Activated T-helper 1 cell treated with Interleukin-2 at 50 U/mL for 16 hours (primary cell): ENCODE measurements around the gene NBDY.
"Not testable (repeated sequence)": the region's sequence is repeated elsewhere in the genome, so short reads cannot be mapped to it uniquely, and the experiment has no call there.

Experiments used
- DNase-seq: peaks from one replicate; pipeline ENCODE4 v3.0.0-alpha.2; 2020; ENCODE audit warnings: low read depth

NBDY gene

GRCh38 chrX:56764975-56765791, 36.1 kb downstream of the NBDY start:
- no peak for DNase-seq

- no peak for DNase-seq
Measured at GRCh38 chrX:56765811-56766553, 36.9 kb downstream of the NBDY start.

GRCh38 chrX:56766554-56767347, 37.7 kb downstream of the NBDY start:
- DNase-seq: no peak

- not testable (repeated sequence) for DNase-seq
Measured at GRCh38 chrX:56767348-56768119, 38.5 kb downstream of the NBDY start.

GRCh38 chrX:56768120-56768660, 39.1 kb downstream of the NBDY start:
- not testable (repeated sequence) for DNase-seq

GRCh38 chrX:56772675-56773521, 43.9 kb downstream of the NBDY start:
- not testable (repeated sequence) for DNase-seq

GRCh38 chrX:56773522-56774060, 44.5 kb downstream of the NBDY start:
- DNase-seq: not testable (repeated sequence)

- DNase-seq: not testable (repeated sequence)
Measured at GRCh38 chrX:56778099-56778923, 49.3 kb downstream of the NBDY start.

- not testable (repeated sequence) for DNase-seq
Measured at GRCh38 chrX:56778924-56779468, 50.0 kb downstream of the NBDY start.

GRCh38 chrX:56780681-56781649, 51.9 kb downstream of the NBDY start:
- DNase-seq: not testable (repeated sequence)

GRCh38 chrX:56782352-56782751, 53.3 kb downstream of the NBDY start:
- DNase-seq: no peak

- no peak for DNase-seq
Measured at GRCh38 chrX:56782791-56783449, 53.9 kb downstream of the NBDY start.

GRCh38 chrX:56783450-56783831, 54.4 kb downstream of the NBDY start:
- DNase-seq: peak; percentile 56

GRCh38 chrX:56783996-56784620, 55.1 kb downstream of the NBDY start:
- no peak for DNase-seq

- no peak for DNase-seq
Measured at GRCh38 chrX:56784666-56785065, 55.6 kb downstream of the NBDY start.

GRCh38 chrX:56785442-56785841, 56.4 kb downstream of the NBDY start:
- DNase-seq: no peak
